GM12801 (cell line): ENCODE data around the gene SLC35F2.

ENCODE experiments used
- TF ChIP-seq, protein P1 (sequence below): IDR thresholded peaks from one replicate; pipeline ENCODE4 v1.5.1; 2011; ENCODE audit warnings: control low read depth; ENCODE audit not compliant: insufficient read length; ENCODE audit errors: extremely low read depth

SLC35F2 gene

GRCh38 chr11:107859459-107860239 is 1.1 kb upstream of the SLC35F2 start:
- TF ChIP-seq, protein P1, sequence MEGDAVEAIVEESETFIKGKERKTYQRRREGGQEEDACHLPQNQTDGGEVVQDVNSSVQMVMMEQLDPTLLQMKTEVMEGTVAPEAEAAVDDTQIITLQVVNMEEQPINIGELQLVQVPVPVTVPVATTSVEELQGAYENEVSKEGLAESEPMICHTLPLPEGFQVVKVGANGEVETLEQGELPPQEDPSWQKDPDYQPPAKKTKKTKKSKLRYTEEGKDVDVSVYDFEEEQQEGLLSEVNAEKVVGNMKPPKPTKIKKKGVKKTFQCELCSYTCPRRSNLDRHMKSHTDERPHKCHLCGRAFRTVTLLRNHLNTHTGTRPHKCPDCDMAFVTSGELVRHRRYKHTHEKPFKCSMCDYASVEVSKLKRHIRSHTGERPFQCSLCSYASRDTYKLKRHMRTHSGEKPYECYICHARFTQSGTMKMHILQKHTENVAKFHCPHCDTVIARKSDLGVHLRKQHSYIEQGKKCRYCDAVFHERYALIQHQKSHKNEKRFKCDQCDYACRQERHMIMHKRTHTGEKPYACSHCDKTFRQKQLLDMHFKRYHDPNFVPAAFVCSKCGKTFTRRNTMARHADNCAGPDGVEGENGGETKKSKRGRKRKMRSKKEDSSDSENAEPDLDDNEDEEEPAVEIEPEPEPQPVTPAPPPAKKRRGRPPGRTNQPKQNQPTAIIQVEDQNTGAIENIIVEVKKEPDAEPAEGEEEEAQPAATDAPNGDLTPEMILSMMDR, result no peak

- TF ChIP-seq, protein P1, result no peak
Measured at GRCh38 chr11:107857550-107858216, 904 bp downstream of the SLC35F2 start.

GRCh38 chr11:107856981-107857517 is 1.5 kb downstream of the SLC35F2 start:
- TF ChIP-seq, protein P1, result no peak

DNA sequence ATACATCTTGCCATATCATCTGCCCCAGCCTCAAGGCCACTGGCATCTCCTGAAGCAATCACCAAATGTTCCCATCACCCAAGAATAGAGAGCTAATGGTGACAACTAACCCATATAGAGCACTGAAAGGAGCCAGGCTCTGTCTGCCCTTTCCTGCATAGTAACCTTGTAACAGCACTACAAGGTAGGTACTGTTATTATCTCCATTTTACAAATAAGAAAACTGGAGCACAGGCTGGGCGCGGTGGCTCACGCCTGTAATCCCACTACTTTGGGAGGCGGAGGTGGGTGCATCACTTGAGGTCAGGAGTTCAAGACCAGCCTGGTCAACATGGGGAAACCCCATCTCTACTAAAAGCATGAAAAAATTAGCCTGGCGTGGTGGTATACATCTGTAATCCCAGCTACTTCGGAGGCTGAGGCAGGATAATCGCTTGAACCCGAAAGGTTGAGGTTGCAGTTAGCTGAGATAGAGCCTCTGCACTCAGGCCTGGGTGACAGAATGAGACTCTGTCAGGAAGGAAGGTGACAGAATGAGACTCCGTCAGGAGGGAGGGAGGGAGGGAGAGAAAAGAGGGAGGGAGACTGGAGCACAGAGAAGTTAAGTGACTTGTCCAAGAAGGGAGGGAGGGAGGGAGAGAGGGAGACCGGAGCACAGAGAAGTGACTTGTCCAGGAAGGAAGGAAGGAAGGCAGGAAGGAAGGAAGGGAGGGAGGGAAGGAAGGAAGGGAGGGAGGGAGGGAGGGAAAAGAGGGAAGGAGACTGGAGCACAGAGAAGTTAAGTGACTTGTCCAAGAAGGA is 2.2 kb downstream of the SLC35F2 start:
- TF ChIP-seq, protein P1, result no peak

- TF ChIP-seq, protein P1, result no peak
Measured at GRCh38 chr11:107853070-107853469, 5.5 kb downstream of the SLC35F2 start.

DNA sequence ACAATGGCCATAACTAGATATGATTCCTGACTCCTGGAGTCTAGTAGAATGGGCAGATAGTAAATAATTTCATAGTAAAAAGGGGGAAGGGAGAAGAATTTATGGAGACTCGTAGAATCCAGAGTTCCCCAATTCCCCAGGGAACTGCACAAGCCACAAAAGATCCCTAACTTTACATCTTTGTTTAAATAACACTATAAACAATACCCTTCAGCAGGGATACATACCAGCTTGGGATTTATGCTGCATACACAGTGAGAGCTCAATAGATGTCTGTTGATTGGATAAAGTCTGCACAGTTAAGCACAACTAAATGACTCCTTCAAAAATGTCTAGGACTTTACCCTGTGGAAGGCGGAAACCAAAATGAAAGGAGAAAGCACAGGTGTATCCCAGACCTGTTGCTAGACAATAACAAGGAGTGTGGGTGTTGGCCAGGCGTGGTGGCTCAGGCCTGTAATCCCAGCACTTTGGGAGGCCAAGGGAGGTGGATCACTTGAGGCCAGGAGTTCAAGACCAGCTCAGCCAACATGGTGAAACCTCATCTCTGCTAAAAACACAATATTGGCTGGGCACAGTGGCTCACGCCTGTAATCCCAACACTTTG is 6.8 kb downstream of the SLC35F2 start:
- TF ChIP-seq, protein P1, result no peak
